NCI-H510A (cell line): ENCODE results near the gene ISY1.

Experiments
- DNase-seq: peaks from one replicate; lab custom pipeline; 2025; lab: John Stamatoyannopoulos, UW

The ISY1 gene

GRCh38 chr3:129087138-129087702 lies 73.6 kb downstream of the ISY1 start:
- no peak for DNase-seq

- DNase-seq, result no peak
Measured at GRCh38 chr3:129085818-129086217, 75.0 kb downstream of the ISY1 start.

- DNase-seq, result no peak
Measured at GRCh38 chr3:129085165-129085715, 75.6 kb downstream of the ISY1 start.

GRCh38 chr3:129084501-129084900 lies 76.4 kb downstream of the ISY1 start:
- DNase-seq, result no peak

- no peak for DNase-seq
Measured at GRCh38 chr3:129082026-129082425, 78.8 kb downstream of the ISY1 start.

- DNase-seq, result no peak
Measured at GRCh38 chr3:129081503-129081902, 79.4 kb downstream of the ISY1 start.

- no peak for DNase-seq
Measured at GRCh38 chr3:129078510-129078909, 82.4 kb downstream of the ISY1 start.
